Thoracic aorta (tissue), 2 donors: ENCODE results near the gene CCNE1. TPM values are rescaled to one million over a fixed set of nuclear protein-coding genes. Genes with fewer than 3 reads are reported as not detected.
"Not testable (repeated sequence)": the region's sequence is repeated elsewhere in the genome, so short reads cannot be mapped to it uniquely, and the experiment has no call there.

Source experiments
- ATAC-seq: fragments of 150-250 bp; one replicate; pipeline ENCODE4 v1.8.0; 2017; ENCODE audit warnings: low read depth; ENCODE audit not compliant: insufficient number of reproducible peaks, low FRiP score
- DNase-seq: peaks from one replicate; pipeline ENCODE4 v3.0.0-alpha.2; 2020; ENCODE audit warnings: low spot score
- H3K27ac ChIP-seq, 2 donors: fragments of 200-600 bp; sonication (generic); 1 replicate in 1 of 2; 2 replicates in 1 of 2; pipeline ENCODE4 v1.5.1; 2016; ENCODE audit warnings: mild to moderate bottlenecking in 2 of 2, moderate library complexity in 2 of 2
- H3K27me3 ChIP-seq: fragments of 200-600 bp; sonication (generic); replicated peaks from 2 replicates; pipeline ENCODE4 v1.6.0; 2016; ENCODE audit warnings: mild to moderate bottlenecking; ENCODE audit not compliant: insufficient read depth
- H3K36me3 ChIP-seq: fragments of 200-600 bp; sonication (generic); one replicate; pipeline ENCODE4 v1.5.1; 2016
- H3K4me1 ChIP-seq, 2 donors: fragments of 200-600 bp; sonication (generic); 1 replicate in 1 of 2; 2 replicates in 1 of 2; pipeline versions ENCODE4 v1.5.1 to v1.6.0; 2016; ENCODE audit warnings: low read depth in 2 of 2, mild to moderate bottlenecking in 1 of 2; ENCODE audit not compliant: control insufficient read depth in 1 of 2
- H3K4me3 ChIP-seq: fragments of 200-600 bp; sonication (generic); 2 replicates; pipeline ENCODE4 v1.5.1; 2016; ENCODE audit warnings: mild to moderate bottlenecking
- H3K9me3 ChIP-seq: fragments of 200-600 bp; sonication (generic); 2 replicates; pipeline ENCODE4 v1.5.1; 2016
- total RNA-seq, 2 donors: library from RNA; depleted of rRNA; stranded (reverse); fragments of >200 nt; gene quantifications; one replicate each; pipeline versions ENCODE4 v1.1.0 to v1.2.3, GENCODE V29; 2016
- TF ChIP-seq, protein P1 (sequence below): fragments of 200-600 bp; sonication (generic); IDR thresholded peaks from one replicate; pipeline ENCODE4 v1.5.1; 2019; ENCODE audit warnings: antibody characterized with exemption

The CCNE1 gene
- total RNA-seq, 2 donors from 2014 or later = 4.6 TPM; not detected in 1

- H3K27me3 ChIP-seq = no peaks in the 10 kb centered on the region
- no peak for ATAC-seq
- no peak for DNase-seq
- no peaks in the 10 kb centered on the region for H3K9me3 ChIP-seq
- TF ChIP-seq, protein P1, sequence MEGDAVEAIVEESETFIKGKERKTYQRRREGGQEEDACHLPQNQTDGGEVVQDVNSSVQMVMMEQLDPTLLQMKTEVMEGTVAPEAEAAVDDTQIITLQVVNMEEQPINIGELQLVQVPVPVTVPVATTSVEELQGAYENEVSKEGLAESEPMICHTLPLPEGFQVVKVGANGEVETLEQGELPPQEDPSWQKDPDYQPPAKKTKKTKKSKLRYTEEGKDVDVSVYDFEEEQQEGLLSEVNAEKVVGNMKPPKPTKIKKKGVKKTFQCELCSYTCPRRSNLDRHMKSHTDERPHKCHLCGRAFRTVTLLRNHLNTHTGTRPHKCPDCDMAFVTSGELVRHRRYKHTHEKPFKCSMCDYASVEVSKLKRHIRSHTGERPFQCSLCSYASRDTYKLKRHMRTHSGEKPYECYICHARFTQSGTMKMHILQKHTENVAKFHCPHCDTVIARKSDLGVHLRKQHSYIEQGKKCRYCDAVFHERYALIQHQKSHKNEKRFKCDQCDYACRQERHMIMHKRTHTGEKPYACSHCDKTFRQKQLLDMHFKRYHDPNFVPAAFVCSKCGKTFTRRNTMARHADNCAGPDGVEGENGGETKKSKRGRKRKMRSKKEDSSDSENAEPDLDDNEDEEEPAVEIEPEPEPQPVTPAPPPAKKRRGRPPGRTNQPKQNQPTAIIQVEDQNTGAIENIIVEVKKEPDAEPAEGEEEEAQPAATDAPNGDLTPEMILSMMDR = no peak
- no peaks in the 10 kb centered on the region for H3K36me3 ChIP-seq
- no peak overlapping the region for H3K27ac ChIP-seq
- no peaks in the 10 kb centered on the region for H3K4me1 ChIP-seq
- no peak overlapping the region for H3K4me3 ChIP-seq
Measured at GRCh38 chr19:29787281-29787680, 24.5 kb upstream of the CCNE1 start.

DNA sequence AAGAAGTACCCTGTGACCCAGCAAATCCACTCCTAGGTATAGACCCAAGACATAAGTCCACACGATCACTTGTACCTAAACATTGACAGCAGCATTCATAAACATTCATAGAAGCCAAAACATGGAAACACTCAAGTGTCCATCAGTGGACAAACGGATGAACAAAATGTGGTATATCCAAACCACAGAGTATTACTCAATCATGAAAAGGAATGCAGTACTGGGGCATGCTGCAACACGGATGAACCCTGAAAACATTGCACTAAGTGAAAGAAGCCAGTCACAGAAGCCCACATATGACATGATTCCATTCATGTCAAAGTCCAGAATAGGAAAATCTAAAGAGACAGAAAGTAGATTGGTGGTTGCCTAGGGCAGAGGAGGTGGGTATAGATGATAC lies 22.8 kb upstream of the CCNE1 start:
- no peaks in the 10 kb centered on the region for H3K4me1 ChIP-seq
- TF ChIP-seq, protein P1 = no peak
- H3K9me3 ChIP-seq = no peaks in the 10 kb centered on the region
- H3K27ac ChIP-seq = no peak overlapping the region
- H3K36me3 ChIP-seq = no peaks in the 10 kb centered on the region
- no peak for ATAC-seq
- H3K27me3 ChIP-seq = no peaks in the 10 kb centered on the region
- DNase-seq = no peak
- H3K4me3 ChIP-seq = no peak overlapping the region

GRCh38 chr19:29793116-29793727 lies 18.6 kb upstream of the CCNE1 start:
- ATAC-seq = no peak
- no peaks in the 10 kb centered on the region for H3K4me1 ChIP-seq
- no peak overlapping the region for H3K27ac ChIP-seq
- TF ChIP-seq, protein P1 = no peak
- H3K9me3 ChIP-seq = no peaks in the 10 kb centered on the region
- DNase-seq = no peak
- no peak overlapping the region for H3K4me3 ChIP-seq
- no peaks in the 10 kb centered on the region for H3K27me3 ChIP-seq
- H3K36me3 ChIP-seq = no peaks in the 10 kb centered on the region

DNA sequence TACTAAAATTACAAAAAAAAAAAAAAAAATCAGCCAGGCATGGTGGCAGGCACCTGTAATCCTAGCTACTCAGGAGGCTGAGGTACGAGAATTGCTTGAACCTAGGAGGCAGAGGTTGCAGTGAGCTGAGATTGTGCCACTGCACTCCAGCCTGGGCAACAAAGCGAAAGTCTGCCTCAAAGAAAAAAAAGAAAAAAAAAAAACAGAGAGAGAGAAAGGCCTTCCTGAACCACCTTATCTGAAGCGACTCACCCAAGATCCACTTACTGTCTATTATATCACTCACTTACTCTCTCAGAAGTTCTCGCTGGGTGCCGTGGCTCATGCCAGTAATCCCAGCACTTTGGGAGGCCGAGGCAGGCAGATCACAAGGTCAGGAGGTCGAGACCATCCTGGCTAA lies 17.3 kb upstream of the CCNE1 start:
- H3K27ac ChIP-seq, ATAC-seq, H3K9me3 ChIP-seq, H3K27me3 ChIP-seq, H3K4me1 ChIP-seq, DNase-seq, H3K36me3 ChIP-seq, H3K4me3 ChIP-seq: not testable (repeated sequence)

- no peak overlapping the region for H3K27ac ChIP-seq
- H3K27me3 ChIP-seq = no peaks in the 10 kb centered on the region
- no peak for ATAC-seq
- TF ChIP-seq, protein P1 = no peak
- no peaks in the 10 kb centered on the region for H3K36me3 ChIP-seq
- no peak overlapping the region for H3K4me3 ChIP-seq
- DNase-seq = no peak
- no peaks in the 10 kb centered on the region for H3K9me3 ChIP-seq
- no peaks in the 10 kb centered on the region for H3K4me1 ChIP-seq
Measured at GRCh38 chr19:29795461-29796172, 16.2 kb upstream of the CCNE1 start.
